ENCODE data around the gene IFI27L1. TPM values are rescaled to one million over a fixed set of nuclear protein-coding genes. Genes with fewer than 3 reads are reported as not detected.
A peak's percentile ranks its signal among the peaks of the same experiment; 100 is the strongest.

Gene IFI27L1
- total RNA-seq, 1 experiment from 2014 or later = 16.1 TPM

GRCh38 chr14:94079891-94080620 lies 1.1 kb upstream of the IFI27L1 start:
- no peak for DNase-seq (ENCODE audit: low spot score)

GRCh38 chr14:94081386-94081820 lies 293 bp downstream of the IFI27L1 start:
- DNase-seq (ENCODE audit: low spot score) = no peak

GRCh38 chr14:94087891-94088290 lies 6.8 kb downstream of the IFI27L1 start:
- no peak for DNase-seq (ENCODE audit: low spot score)

DNA sequence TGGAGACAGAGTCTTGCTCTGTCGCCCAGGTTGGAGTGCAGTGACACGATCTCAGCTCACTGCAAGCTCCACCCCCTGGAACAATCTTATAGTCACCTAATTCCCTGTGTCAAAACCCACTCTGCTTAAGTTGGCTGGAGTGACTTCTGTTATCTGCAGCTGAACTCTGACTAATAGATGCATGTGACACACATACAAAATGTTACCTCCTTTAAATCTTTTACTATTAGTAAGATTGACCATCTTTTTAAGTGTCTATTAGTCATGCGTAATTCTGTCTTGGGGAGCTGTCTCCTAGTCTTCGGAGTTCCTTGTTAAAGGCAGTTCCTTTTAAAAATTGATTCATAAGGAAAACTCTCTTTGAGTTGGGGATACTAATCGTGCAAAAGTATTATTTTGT lies 7.4 kb downstream of the IFI27L1 start:
- no peak for DNase-seq (ENCODE audit: low spot score)

DNA sequence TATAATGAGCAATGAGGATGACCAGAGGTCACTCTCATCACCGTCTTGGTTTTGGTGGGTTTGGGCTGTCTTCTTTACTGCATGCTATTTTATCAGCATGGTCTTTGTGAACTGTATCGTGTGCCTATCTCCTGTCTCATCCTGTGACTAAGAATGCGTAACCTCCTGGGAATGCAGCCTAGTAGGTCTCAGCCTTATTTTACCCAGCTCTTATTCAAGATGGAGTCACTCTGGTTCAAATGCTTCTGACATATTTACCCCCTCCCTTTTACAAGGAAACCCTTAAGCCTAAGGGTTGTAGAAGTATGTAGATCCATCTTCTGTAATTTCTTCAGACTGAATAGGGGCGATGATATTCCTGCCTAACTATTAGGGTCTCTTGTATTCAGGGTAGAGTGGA lies 8.4 kb downstream of the IFI27L1 start:
- DNase-seq (ENCODE audit: low spot score) = no peak

GRCh38 chr14:94093418-94093817 lies 12.3 kb downstream of the IFI27L1 start:
- no peak for DNase-seq (ENCODE audit: low spot score)

DNA sequence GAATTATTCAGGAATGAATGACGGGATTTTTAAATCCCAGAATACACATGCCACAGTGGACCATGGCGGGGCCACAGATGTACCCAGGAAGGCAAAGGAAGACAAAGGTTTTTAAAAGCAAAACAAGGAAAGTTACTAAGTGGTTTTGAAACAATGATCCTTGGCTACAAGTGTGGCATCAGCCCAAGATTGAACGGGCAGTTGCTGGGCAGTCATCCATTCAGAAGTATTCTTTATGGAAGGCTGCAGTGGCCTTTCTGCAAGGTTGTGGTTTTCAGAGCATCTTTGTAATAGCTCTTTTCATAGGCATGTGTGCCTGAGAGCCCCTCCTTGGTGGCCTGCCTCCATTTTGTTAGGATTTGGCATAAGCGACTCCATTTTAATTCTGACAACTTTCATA lies 16.0 kb downstream of the IFI27L1 start:
- no peak for DNase-seq (ENCODE audit: low spot score)

DNA sequence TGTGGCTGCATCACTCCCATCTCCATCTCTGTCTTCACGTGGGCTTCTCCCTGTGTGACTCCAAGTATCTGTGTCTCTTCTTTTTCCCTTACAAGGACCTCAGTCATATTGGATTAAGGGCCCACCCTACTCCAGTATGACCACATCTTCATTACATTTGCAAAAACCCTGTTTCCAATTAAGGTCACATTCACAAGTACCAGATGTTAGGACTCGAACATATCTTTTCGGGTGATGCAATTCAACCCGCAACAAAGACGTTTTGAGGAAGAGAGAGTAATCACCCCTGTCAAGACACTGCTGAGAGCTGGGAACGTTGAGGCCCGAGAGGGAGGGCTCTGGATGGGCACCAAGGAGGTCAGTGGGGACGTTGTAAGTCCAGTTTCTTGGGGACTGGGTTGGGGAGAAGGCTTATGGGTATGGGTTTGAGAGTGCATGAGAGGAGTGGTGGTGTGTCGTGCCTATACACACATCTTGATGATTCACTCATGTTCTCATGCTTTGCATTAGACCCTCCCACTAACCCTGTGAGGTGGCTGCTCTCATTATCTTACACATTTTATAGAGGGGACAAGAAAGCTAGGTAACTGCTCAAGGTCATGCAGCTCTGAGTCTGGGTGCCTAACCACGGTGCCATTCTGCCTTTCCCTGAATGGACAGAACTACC lies 17.3 kb downstream of the IFI27L1 start:
- no peak for DNase-seq (ENCODE audit: low spot score)

DNA sequence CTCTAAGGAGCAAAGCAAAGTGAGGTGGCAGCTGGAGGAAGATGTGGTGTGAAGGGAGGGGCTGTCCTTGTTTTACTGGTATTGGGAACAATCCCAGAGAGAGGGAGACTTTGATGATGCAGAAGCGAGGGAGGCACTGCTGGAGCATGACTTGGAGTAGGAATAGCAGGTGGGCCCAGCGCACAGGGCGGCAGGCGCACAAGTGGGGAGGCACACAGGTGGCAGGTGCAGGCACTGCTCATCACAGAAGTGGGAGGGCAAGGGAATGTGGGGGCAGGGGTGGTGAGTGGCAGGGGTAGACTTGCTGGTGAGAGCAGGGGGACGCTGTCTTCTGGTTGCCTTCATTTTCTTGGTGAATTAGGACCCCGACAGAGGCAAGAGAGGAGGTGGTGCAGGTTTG lies 17.9 kb downstream of the IFI27L1 start:
- DNase-seq (ENCODE audit: low spot score) = no peak

- no peak for DNase-seq (ENCODE audit: low spot score)
Measured at GRCh38 chr14:94100847-94101246, 19.7 kb downstream of the IFI27L1 start.

DNA sequence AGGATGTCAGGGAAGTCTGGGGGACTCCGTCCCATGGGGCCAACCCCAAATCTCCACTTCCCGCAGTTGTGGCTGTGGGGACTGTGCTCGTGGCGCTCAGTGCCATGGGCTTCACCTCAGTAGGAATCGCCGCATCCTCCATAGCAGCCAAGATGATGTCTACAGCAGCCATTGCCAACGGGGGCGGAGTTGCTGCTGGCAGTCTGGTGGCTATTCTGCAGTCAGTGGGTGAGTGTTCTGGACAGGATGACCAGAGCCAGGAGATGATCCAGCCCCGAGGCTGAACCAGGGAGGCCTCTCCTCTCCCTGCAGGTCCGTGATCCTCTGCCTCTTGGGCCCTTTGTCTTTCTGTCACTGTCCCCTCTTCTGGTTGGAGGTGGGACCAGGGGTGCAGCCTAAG lies 20.6 kb downstream of the IFI27L1 start:
- DNase-seq (ENCODE audit: low spot score) = no peak

DNA sequence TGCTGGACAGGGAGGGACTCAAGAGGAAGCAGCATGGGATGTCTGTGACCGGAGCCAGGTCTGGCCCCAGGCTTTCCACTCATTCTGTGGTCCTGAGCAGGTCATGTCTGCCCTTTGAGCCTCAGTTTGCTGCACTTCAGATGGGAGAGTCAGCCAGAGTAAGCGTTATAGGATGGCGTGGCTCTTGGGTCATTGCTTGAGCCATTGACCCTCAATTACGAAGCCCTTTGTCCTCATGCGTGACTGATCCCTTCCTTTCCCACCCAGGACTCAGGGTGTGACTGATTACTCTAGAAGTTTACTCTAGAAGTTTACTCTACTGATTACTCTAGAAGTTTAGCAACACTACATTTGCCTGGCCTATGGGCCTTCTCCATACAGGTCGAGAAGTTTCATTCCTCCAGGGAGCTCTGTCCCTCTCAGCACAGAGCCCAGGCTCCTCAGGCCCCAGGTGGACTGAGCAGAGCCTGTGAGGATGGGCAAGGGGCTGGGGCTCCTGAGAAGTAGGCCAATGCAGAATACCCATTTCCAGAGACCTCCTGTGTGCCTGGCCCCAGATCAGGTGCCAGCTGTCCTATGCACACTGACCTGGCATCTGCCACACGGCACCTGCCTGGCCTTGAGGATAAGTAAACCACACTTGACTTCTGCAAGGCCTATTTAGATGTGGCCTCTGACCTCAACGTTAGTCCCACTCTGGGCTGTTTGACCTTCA lies 21.8 kb downstream of the IFI27L1 start:
- no peak for DNase-seq (ENCODE audit: low spot score)

- no peak for DNase-seq (ENCODE audit: low spot score)
Measured at GRCh38 chr14:94103554-94104150, 22.5 kb downstream of the IFI27L1 start.

DNA sequence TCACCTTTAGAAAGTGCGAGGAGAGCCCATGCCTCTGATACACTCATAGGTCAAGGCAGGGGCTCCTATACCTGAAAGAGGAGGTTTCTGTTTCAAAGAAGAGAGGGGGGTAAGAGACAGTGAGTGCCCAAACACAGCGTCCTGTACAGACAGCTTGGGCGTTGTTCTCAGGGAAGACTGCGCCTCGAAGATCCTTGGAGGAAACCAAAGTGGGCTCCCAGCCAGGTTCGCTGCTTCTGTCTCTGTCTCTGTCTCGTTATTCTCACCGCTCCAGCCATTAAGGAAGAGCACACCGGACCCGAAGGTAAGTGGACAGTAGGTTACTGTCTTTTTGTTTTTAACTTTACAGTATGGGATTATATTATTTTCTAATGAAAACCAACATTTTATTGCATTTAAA lies 23.6 kb downstream of the IFI27L1 start:
- DNase-seq (ENCODE audit: low spot score) = no peak

DNA sequence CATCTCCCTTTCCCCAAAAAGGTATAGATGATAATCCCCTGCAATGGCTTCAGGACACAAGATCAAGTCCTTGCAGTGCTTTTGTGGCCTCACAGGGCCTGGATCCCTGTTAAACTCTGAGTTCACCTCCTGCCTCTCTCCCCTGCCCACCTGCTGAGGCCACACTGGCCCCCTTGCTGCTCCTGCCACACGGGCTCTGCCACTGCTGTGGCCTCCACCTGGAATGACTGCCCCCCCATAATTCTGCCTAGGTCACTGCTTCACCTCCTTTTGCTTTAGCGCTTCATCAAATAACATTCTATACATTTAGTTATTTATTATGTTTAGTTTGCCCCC lies 28.8 kb downstream of the IFI27L1 start:
- DNase-seq (ENCODE audit: low spot score) = no peak

DNA sequence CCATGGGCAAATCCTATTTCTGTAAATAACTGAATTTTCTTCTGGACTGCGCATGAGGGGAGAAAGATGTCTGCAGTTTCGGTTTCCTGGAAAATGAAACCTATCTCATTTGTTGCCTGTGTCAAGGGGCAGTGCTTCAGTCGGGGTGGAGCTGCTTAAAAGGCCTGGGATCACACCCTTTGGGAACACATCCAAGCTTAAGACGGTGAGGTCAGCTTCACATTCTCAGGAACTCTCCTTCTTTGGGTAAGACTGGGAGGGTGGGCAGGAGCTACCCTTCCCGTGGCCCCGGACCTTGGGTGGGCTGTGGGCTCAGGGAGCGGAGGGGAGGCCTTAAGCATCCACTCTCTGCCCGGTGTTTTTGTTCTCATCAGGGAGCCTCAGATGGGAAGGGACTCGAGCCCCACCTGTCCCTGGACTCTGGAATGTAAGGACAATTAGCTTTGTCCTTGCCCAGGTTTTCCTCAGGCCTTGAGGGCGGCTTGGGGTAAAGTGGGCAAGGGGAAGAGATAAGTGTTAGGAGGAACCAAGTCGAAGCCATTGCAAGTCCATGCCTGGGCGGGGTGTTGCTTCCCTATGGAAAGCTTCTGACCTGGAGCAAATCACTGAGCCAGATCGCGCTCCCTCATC lies 29.6 kb downstream of the IFI27L1 start, which contains the start of gene IFI27:
IFI27 (plus strand) TSS at position 185 of the 630 bp plus-strand sequence.
- DNase-seq (ENCODE audit: low spot score) = peak; percentile 96

- no peak for DNase-seq (ENCODE audit: low spot score)
Measured at GRCh38 chr14:94111276-94112095, 30.4 kb downstream of the IFI27L1 start.

DNA sequence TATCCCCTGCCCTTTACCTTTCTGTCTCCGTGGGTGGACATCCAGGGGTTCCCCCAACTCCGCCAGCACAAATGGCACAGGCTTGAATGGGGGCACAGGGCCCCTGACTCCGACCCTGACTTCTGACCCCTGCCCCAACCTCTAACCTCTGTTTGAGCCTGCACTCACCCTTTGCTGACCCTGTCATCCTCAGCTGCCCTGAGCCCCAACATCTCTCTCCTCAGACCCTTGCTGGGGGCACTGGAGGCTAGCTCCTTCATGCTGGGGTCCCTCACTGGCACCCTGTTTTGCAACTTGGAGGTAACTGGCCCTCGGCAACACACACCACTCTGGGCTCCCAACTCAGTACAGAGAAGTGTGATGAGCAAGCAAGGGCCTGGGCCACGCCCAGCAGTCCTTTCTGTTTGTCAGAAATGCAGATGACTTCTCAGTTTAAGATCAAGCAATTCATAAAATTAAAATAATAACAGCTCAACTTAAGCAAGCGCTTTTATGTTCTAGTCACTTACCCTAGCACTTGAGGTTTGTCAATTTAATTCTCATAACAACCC lies 31.5 kb downstream of the IFI27L1 start:
- DNase-seq (ENCODE audit: low spot score) = no peak

GRCh38 chr14:94113073-94113472 lies 32.0 kb downstream of the IFI27L1 start:
- no peak for DNase-seq (ENCODE audit: low spot score)

GRCh38 chr14:94113490-94113889 lies 32.4 kb downstream of the IFI27L1 start:
- no peak for DNase-seq (ENCODE audit: low spot score)

Measured in H4 (cell line).